Measurements from ENCODE around the gene PCDHGA3.

PCDHGA3 gene

GRCh38 chr5:141349917-141350619 is 6.4 kb downstream of the PCDHGA3 start, which contains the start of gene PCDHGB1:
PCDHGB1 (plus strand) TSS chr5:141350099; CDS start chr5:141350261, 162 bp downstream.
- Histone ChIP-seq H3K27me3 (ENCODE audit: control insufficient read depth, insufficient read depth, low read length) (no peaks in the 10 kb centered on the region), H3K4me3 (ENCODE audit: low read length) (no peak within 1 kb of the TSS; the same call in 1 of the 2 replicates), H3K4me1 (ENCODE audit: control insufficient read depth, insufficient read depth, low read length) (no peaks in the 10 kb centered on the region), H3K9me3 (ENCODE audit: control insufficient read depth, insufficient read depth, low read length) (no peaks in the 10 kb centered on the region; the same call in none of the 2 replicates), H3K36me3 (ENCODE audit: control insufficient read depth, insufficient read depth, low read length) (no peaks in the 10 kb centered on the region), H3K27ac (ENCODE audit: low read length) (no peak within 1 kb of the TSS)
- over 99% methylated on average over 10 of the region's 29 CpGs for WGBS (ENCODE audit: insufficient coverage, insufficient read length)
- no peak for DNase-seq (ENCODE audit: low read depth, low spot score)

DNA sequence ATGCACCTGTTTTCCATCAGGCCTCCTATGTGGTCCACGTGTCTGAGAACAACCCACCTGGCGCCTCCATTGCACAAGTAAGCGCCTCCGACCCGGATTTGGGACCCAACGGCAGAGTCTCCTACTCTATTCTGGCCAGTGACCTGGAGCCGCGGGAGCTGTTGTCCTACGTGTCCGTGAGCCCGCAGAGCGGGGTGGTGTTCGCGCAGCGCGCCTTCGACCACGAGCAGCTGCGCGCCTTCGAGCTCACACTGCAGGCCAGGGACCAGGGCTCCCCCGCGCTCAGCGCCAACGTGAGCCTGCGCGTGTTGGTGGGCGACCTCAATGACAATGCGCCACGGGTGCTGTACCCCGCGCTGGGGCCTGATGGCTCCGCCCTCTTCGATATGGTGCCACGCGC is 8.0 kb downstream of the PCDHGA3 start:
- Histone ChIP-seq H3K4me1 (ENCODE audit: control insufficient read depth, insufficient read depth, low read length) (no peaks in the 10 kb centered on the region), H3K9me3 (ENCODE audit: control insufficient read depth, insufficient read depth, low read length) (no peaks in the 10 kb centered on the region; the same call in none of the 2 replicates), H3K27ac (ENCODE audit: low read length) (no peak overlapping the region), H3K36me3 (ENCODE audit: control insufficient read depth, insufficient read depth, low read length) (no peaks in the 10 kb centered on the region), H3K27me3 (ENCODE audit: control insufficient read depth, insufficient read depth, low read length) (no peaks in the 10 kb centered on the region), H3K4me3 (ENCODE audit: low read length) (no peak overlapping the region)
- WGBS (ENCODE audit: insufficient coverage, insufficient read length), result no CpG with 5 or more reads among the region's 36 CpGs
- no peak for DNase-seq (ENCODE audit: low read depth, low spot score)

GRCh38 chr5:141354900-141355469 is 11.4 kb downstream of the PCDHGA3 start, which contains the start of gene PCDHGA4:
PCDHGA4 (plus strand) TSS chr5:141355021; CDS start chr5:141355108, 87 bp downstream.
- Histone ChIP-seq H3K27me3 (ENCODE audit: control insufficient read depth, insufficient read depth, low read length) (no peaks in the 10 kb centered on the region), H3K27ac (ENCODE audit: low read length) (no peak within 1 kb of the TSS), H3K4me3 (ENCODE audit: low read length) (no peak within 1 kb of the TSS), H3K9me3 (ENCODE audit: control insufficient read depth, insufficient read depth, low read length) (no peaks in the 10 kb centered on the region; the same call in none of the 2 replicates), H3K4me1 (ENCODE audit: control insufficient read depth, insufficient read depth, low read length) (no peaks in the 10 kb centered on the region), H3K36me3 (ENCODE audit: control insufficient read depth, insufficient read depth, low read length) (no peaks in the 10 kb centered on the region)
- WGBS (ENCODE audit: insufficient coverage, insufficient read length), result no CpG with 5 or more reads among the region's 29 CpGs
- no peak for DNase-seq (ENCODE audit: low read depth, low spot score)

- Histone ChIP-seq H3K27me3 (ENCODE audit: control insufficient read depth, insufficient read depth, low read length) (no peaks in the 10 kb centered on the region), H3K4me3 (ENCODE audit: low read length) (no peak overlapping the region), H3K4me1 (ENCODE audit: control insufficient read depth, insufficient read depth, low read length) (no peaks in the 10 kb centered on the region), H3K9me3 (ENCODE audit: control insufficient read depth, insufficient read depth, low read length) (peaks cover under 1% of the 10 kb centered on the region), H3K36me3 (ENCODE audit: control insufficient read depth, insufficient read depth, low read length) (no peaks in the 10 kb centered on the region), H3K27ac (ENCODE audit: low read length) (no peak overlapping the region)
- DNase-seq (ENCODE audit: low read depth, low spot score), result no peak
- no CpG with 5 or more reads among the region's 24 CpGs for WGBS (ENCODE audit: insufficient coverage, insufficient read length)
These were observed 12.0 kb downstream of the PCDHGA3 start for GRCh38 chr5:141355641-141356040.

GRCh38 chr5:141356133-141356532 is 12.5 kb downstream of the PCDHGA3 start:
- no CpG with 5 or more reads among the region's 5 CpGs for WGBS (ENCODE audit: insufficient coverage, insufficient read length)
- H3K9me3 ChIP-seq (ENCODE audit: control insufficient read depth, insufficient read depth, low read length), result peaks cover 2% of the 10 kb centered on the region; the same call in 1 of the 2 replicates
- H3K4me3 ChIP-seq (ENCODE audit: low read length), result no peak overlapping the region
- no peak for DNase-seq (ENCODE audit: low read depth, low spot score)
- H3K27me3 ChIP-seq (ENCODE audit: control insufficient read depth, insufficient read depth, low read length), result no peaks in the 10 kb centered on the region
- no peaks in the 10 kb centered on the region for H3K4me1 ChIP-seq (ENCODE audit: control insufficient read depth, insufficient read depth, low read length)
- H3K36me3 ChIP-seq (ENCODE audit: control insufficient read depth, insufficient read depth, low read length), result no peaks in the 10 kb centered on the region
- no peak overlapping the region for H3K27ac ChIP-seq (ENCODE audit: low read length)

- no peaks in the 10 kb centered on the region for H3K4me1 ChIP-seq (ENCODE audit: control insufficient read depth, insufficient read depth, low read length)
- H3K27me3 ChIP-seq (ENCODE audit: control insufficient read depth, insufficient read depth, low read length), result no peaks in the 10 kb centered on the region
- 0 out of 2 replicates have a peak, but pooled peaks cover 2% of the 10 kb centered on the region for H3K9me3 ChIP-seq (ENCODE audit: control insufficient read depth, insufficient read depth, low read length)
- H3K27ac ChIP-seq (ENCODE audit: low read length), result no peak overlapping the region
- no peaks in the 10 kb centered on the region for H3K36me3 ChIP-seq (ENCODE audit: control insufficient read depth, insufficient read depth, low read length)
- WGBS (ENCODE audit: insufficient coverage, insufficient read length), result no CpG with 5 or more reads among the region's 19 CpGs
- H3K4me3 ChIP-seq (ENCODE audit: low read length), result no peak overlapping the region
- DNase-seq (ENCODE audit: low read depth, low spot score), result no peak
These were observed 13.3 kb downstream of the PCDHGA3 start for GRCh38 chr5:141356950-141357349.

- Histone ChIP-seq H3K4me3 (ENCODE audit: low read length) (no peak within 1 kb of the TSS), H3K9me3 (ENCODE audit: control insufficient read depth, insufficient read depth, low read length) (peaks cover 7% of the 10 kb centered on the region), H3K4me1 (ENCODE audit: control insufficient read depth, insufficient read depth, low read length) (no peaks in the 10 kb centered on the region), H3K27ac (ENCODE audit: low read length) (no peak within 1 kb of the TSS), H3K27me3 (ENCODE audit: control insufficient read depth, insufficient read depth, low read length) (no peaks in the 10 kb centered on the region), H3K36me3 (ENCODE audit: control insufficient read depth, insufficient read depth, low read length) (peaks cover 4% of the 10 kb centered on the region)
- DNase-seq (ENCODE audit: low read depth, low spot score), result no peak
- no CpG with 5 or more reads among the region's 24 CpGs for WGBS (ENCODE audit: insufficient coverage, insufficient read length)
These were observed 16.3 kb downstream of the PCDHGA3 start, which contains the start of gene PCDHGB2 for GRCh38 chr5:141359790-141360426. PCDHGB2 (plus strand) TSS chr5:141359994; CDS start chr5:141360136, 142 bp downstream.

DNA sequence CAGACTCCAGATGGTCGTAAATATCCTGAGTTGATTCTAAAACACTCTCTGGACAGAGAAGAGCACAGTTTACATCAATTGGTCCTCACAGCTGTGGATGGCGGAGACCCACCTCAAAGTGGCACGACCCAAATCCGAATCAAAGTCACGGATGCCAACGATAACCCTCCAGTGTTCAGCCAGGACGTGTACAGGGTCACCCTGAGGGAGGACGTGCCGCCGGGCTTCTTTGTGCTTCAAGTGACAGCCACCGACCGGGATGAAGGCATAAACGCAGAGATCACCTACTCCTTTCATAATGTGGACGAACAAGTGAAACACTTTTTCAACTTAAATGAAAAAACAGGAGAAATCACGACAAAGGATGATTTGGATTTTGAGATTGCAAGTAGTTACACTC is 17.1 kb downstream of the PCDHGA3 start:
- no peak for DNase-seq (ENCODE audit: low read depth, low spot score)
- H3K36me3 ChIP-seq (ENCODE audit: control insufficient read depth, insufficient read depth, low read length), result peaks cover 4% of the 10 kb centered on the region
- WGBS (ENCODE audit: insufficient coverage, insufficient read length), result no CpG with 5 or more reads among the region's 15 CpGs
- H3K4me1 ChIP-seq (ENCODE audit: control insufficient read depth, insufficient read depth, low read length), result no peaks in the 10 kb centered on the region
- H3K27ac ChIP-seq (ENCODE audit: low read length), result no peak overlapping the region
- peaks cover 7% of the 10 kb centered on the region for H3K9me3 ChIP-seq (ENCODE audit: control insufficient read depth, insufficient read depth, low read length)
- H3K4me3 ChIP-seq (ENCODE audit: low read length), result no peak overlapping the region
- H3K27me3 ChIP-seq (ENCODE audit: control insufficient read depth, insufficient read depth, low read length), result no peaks in the 10 kb centered on the region

DNA sequence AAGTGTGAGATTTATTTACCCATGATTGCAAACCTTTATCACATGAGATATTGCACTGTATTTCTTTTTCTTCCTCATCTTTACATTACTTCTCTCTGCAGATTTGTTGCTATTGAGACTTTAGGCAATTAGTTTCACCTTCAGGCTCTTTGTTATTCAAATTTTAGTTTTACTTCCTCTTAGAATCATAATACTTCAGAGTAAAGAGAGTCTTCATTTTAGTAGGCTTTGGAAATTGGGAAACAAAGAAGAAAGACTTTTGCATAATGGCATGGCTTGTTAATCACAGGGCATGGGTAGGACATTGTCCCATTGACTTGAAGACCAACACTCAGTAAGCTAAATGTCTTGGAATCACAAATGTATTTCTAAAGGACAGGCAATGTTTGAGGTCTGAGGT is 19.1 kb downstream of the PCDHGA3 start:
- H3K27me3 ChIP-seq (ENCODE audit: control insufficient read depth, insufficient read depth, low read length), result no peaks in the 10 kb centered on the region
- no peak overlapping the region for H3K4me3 ChIP-seq (ENCODE audit: low read length)
- peaks cover 7% of the 10 kb centered on the region for H3K36me3 ChIP-seq (ENCODE audit: control insufficient read depth, insufficient read depth, low read length)
- H3K27ac ChIP-seq (ENCODE audit: low read length), result no peak overlapping the region
- no peaks in the 10 kb centered on the region for H3K4me1 ChIP-seq (ENCODE audit: control insufficient read depth, insufficient read depth, low read length)
- peaks cover 7% of the 10 kb centered on the region for H3K9me3 ChIP-seq (ENCODE audit: control insufficient read depth, insufficient read depth, low read length)
- DNase-seq (ENCODE audit: low read depth, low spot score), result no peak

DNA sequence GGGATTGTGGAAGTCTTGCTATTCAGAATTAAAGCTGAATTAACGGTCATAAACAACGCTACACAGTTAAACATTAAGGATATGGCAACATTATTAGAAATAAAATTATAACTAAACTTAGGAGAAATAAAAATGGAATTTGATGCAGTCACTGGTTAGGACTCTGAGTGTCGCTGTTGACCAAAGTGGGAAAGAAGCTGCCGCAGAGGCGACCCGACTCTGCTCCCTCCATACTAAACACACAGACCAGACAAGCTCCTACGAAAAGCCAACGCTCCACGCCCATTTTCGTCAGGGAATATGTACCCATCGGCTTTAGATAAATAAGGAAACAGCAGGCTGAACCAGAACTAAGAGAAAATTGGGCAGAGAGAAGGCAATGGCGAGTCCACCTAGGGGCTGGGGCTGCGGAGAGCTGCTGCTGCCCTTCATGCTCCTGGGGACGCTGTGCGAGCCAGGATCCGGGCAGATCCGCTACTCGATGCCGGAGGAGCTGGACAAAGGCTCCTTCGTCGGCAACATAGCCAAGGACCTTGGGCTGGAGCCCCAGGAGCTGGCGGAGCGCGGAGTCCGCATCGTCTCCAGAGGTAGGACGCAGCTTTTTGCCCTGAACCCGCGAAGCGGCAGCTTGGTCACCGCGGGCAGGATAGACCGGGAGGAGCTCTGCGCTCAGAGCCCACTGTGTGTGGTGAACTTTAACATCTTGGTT is 20.5 kb downstream of the PCDHGA3 start, which contains the start of gene PCDHGA5:
Gene PCDHGA5 (plus strand): TSS at position 211 of the 709 bp plus-strand sequence. CDS start 169 bp downstream, at position 380.
- no peaks in the 10 kb centered on the region for H3K4me1 ChIP-seq (ENCODE audit: control insufficient read depth, insufficient read depth, low read length)
- H3K36me3 ChIP-seq (ENCODE audit: control insufficient read depth, insufficient read depth, low read length), result peaks cover 7% of the 10 kb centered on the region
- WGBS (ENCODE audit: insufficient coverage, insufficient read length), result no CpG with 5 or more reads among the region's 34 CpGs
- no peaks in the 10 kb centered on the region for H3K27me3 ChIP-seq (ENCODE audit: control insufficient read depth, insufficient read depth, low read length)
- H3K27ac ChIP-seq (ENCODE audit: low read length), result no peak within 1 kb of the TSS
- peaks cover 7% of the 10 kb centered on the region for H3K9me3 ChIP-seq (ENCODE audit: control insufficient read depth, insufficient read depth, low read length)
- no peak within 1 kb of the TSS for H3K4me3 ChIP-seq (ENCODE audit: low read length)
- DNase-seq (ENCODE audit: low read depth, low spot score), result no peak
